ENCODE results near the gene CAPN10.

CAPN10 gene

GRCh38 chr2:240557101-240557751, 29.3 kb upstream of the CAPN10 start:
- DNase-seq (ENCODE audit: low read depth in 1 of 2, low spot score in 1 of 2), result no peak
- Histone ChIP-seq H3K27ac (replicated peaks) (no peak overlapping the region), H3K27me3 (ENCODE audit: insufficient read depth, poor library complexity, severe bottlenecking) (no peaks in the 10 kb centered on the region), H3K4me3 (replicated peaks; ENCODE audit: insufficient read depth, low read length) (no peak overlapping the region)
- TF ChIP-seq SPI1 (IDR thresholded peaks at IDR 0.05; ENCODE audit: borderline replicate concordance, low read depth) (no peak), POLR2AphosphoS5 (IDR thresholded peaks at IDR 0.05; ENCODE audit: low read depth) (no peak), GABPA (IDR thresholded peaks at IDR 0.05; ENCODE audit: low read depth) (no peak)
- TF ChIP-seq, protein P1, sequence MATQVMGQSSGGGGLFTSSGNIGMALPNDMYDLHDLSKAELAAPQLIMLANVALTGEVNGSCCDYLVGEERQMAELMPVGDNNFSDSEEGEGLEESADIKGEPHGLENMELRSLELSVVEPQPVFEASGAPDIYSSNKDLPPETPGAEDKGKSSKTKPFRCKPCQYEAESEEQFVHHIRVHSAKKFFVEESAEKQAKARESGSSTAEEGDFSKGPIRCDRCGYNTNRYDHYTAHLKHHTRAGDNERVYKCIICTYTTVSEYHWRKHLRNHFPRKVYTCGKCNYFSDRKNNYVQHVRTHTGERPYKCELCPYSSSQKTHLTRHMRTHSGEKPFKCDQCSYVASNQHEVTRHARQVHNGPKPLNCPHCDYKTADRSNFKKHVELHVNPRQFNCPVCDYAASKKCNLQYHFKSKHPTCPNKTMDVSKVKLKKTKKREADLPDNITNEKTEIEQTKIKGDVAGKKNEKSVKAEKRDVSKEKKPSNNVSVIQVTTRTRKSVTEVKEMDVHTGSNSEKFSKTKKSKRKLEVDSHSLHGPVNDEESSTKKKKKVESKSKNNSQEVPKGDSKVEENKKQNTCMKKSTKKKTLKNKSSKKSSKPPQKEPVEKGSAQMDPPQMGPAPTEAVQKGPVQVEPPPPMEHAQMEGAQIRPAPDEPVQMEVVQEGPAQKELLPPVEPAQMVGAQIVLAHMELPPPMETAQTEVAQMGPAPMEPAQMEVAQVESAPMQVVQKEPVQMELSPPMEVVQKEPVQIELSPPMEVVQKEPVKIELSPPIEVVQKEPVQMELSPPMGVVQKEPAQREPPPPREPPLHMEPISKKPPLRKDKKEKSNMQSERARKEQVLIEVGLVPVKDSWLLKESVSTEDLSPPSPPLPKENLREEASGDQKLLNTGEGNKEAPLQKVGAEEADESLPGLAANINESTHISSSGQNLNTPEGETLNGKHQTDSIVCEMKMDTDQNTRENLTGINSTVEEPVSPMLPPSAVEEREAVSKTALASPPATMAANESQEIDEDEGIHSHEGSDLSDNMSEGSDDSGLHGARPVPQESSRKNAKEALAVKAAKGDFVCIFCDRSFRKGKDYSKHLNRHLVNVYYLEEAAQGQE (IDR thresholded peaks at IDR 0.05; ENCODE audit: insufficient replicate concordance, low read depth), result no peak
- TF ChIP-seq, protein P2, sequence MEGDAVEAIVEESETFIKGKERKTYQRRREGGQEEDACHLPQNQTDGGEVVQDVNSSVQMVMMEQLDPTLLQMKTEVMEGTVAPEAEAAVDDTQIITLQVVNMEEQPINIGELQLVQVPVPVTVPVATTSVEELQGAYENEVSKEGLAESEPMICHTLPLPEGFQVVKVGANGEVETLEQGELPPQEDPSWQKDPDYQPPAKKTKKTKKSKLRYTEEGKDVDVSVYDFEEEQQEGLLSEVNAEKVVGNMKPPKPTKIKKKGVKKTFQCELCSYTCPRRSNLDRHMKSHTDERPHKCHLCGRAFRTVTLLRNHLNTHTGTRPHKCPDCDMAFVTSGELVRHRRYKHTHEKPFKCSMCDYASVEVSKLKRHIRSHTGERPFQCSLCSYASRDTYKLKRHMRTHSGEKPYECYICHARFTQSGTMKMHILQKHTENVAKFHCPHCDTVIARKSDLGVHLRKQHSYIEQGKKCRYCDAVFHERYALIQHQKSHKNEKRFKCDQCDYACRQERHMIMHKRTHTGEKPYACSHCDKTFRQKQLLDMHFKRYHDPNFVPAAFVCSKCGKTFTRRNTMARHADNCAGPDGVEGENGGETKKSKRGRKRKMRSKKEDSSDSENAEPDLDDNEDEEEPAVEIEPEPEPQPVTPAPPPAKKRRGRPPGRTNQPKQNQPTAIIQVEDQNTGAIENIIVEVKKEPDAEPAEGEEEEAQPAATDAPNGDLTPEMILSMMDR (IDR thresholded peaks at IDR 0.05; ENCODE audit: insufficient read depth, low read length), result no peak

GRCh38 chr2:240557808-240558207, 28.7 kb upstream of the CAPN10 start, which contains the start of gene ANKMY1:
Gene ANKMY1, minus strand, starts transcription at chr2:240557988. Its CDS starts 653 bp downstream, at chr2:240557335.
- no peak for DNase-seq (ENCODE audit: low read depth in 1 of 2, low spot score in 1 of 2)
- no peak for TF ChIP-seq SPI1 (IDR thresholded peaks at IDR 0.05; ENCODE audit: borderline replicate concordance, low read depth)
- TF ChIP-seq, protein P2 (IDR thresholded peaks at IDR 0.05; ENCODE audit: insufficient read depth, low read length), result no peak
- TF ChIP-seq, protein P1 (IDR thresholded peaks at IDR 0.05; ENCODE audit: insufficient replicate concordance, low read depth), result no peak
- no peak for TF ChIP-seq POLR2AphosphoS5 (IDR thresholded peaks at IDR 0.05; ENCODE audit: low read depth)
- no peak for TF ChIP-seq GABPA (IDR thresholded peaks at IDR 0.05; ENCODE audit: low read depth)
- no peak within 1 kb of the TSS for H3K4me3 ChIP-seq (replicated peaks; ENCODE audit: insufficient read depth, low read length)
- H3K27me3 ChIP-seq (ENCODE audit: insufficient read depth, poor library complexity, severe bottlenecking), result no peaks in the 10 kb centered on the region
- no peak within 1 kb of the TSS for H3K27ac ChIP-seq (replicated peaks)

- no peak overlapping the region for H3K4me3 ChIP-seq (replicated peaks; ENCODE audit: insufficient read depth, low read length)
- TF ChIP-seq SPI1 (IDR thresholded peaks at IDR 0.05; ENCODE audit: borderline replicate concordance, low read depth) (no peak), POLR2AphosphoS5 (IDR thresholded peaks at IDR 0.05; ENCODE audit: low read depth) (no peak), GABPA (IDR thresholded peaks at IDR 0.05; ENCODE audit: low read depth) (no peak)
- TF ChIP-seq, protein P2 (IDR thresholded peaks at IDR 0.05; ENCODE audit: insufficient read depth, low read length), result no peak
- TF ChIP-seq, protein P1 (IDR thresholded peaks at IDR 0.05; ENCODE audit: insufficient replicate concordance, low read depth), result no peak
- DNase-seq (ENCODE audit: low read depth in 1 of 2, low spot score in 1 of 2), result no peak
- H3K27ac ChIP-seq (replicated peaks), result no peak overlapping the region
- no peaks in the 10 kb centered on the region for H3K27me3 ChIP-seq (ENCODE audit: insufficient read depth, poor library complexity, severe bottlenecking)
These were observed 28.2 kb upstream of the CAPN10 start for GRCh38 chr2:240558236-240558761.

Measured in HL-60 (cell line).